Neural cell (in vitro differentiated cells): ENCODE measurements around the gene CTDSPL. TPM values are rescaled to one million over a fixed set of nuclear protein-coding genes. Genes with fewer than 3 reads are reported as not detected.

Experiments
- H2AFZ ChIP-seq: fragments of 200-600, 300-800 bp; sonication (generic), shearing (Covaris generic); 2 replicates; pipeline ENCODE4 v1.6.0; 2014; ENCODE audit warnings: low read depth, mild to moderate bottlenecking, antibody characterized with exemption, low read length, moderate library complexity
- H3F3A ChIP-seq: fragments of 200-600 bp; shearing (Covaris generic); 2 replicates; pipeline ENCODE4 v1.6.1; 2016; ENCODE audit warnings: mild to moderate bottlenecking, moderate library complexity, mixed read lengths, antibody characterized with exemption, low read length; ENCODE audit not compliant: insufficient read depth, poor library complexity, severe bottlenecking
- H3K27ac ChIP-seq: fragments of 200-600, 300-800 bp; sonication (generic), shearing (Covaris generic); 2 replicates; pipeline ENCODE4 v1.5.1; 2014; ENCODE audit warnings: mild to moderate bottlenecking, low read length, moderate library complexity
- H3K27me3 ChIP-seq: fragments of 300-800, 200-600 bp; sonication (generic), shearing (Covaris generic); 2 replicates; pipeline ENCODE4 v1.6.0; 2014; ENCODE audit warnings: mild to moderate bottlenecking, low read depth, low read length, moderate library complexity; ENCODE audit not compliant: insufficient read depth
- H3K36me3 ChIP-seq: fragments of 300-800, 200-600 bp; sonication (generic), shearing (Covaris generic); 2 replicates; pipeline ENCODE4 v1.5.1; 2014; ENCODE audit warnings: mild to moderate bottlenecking, antibody characterized with exemption, low read length, moderate library complexity; ENCODE audit not compliant: insufficient read depth
- H3K4me2 ChIP-seq: fragments of 300-800, 200-600 bp; sonication (generic), shearing (Covaris generic); 2 replicates; pipeline ENCODE4 v1.6.0; 2014; ENCODE audit warnings: mild to moderate bottlenecking, low read length
- H3K4me3 ChIP-seq: fragments of 300-800, 200-600 bp; sonication (generic), shearing (Covaris generic); 2 replicates; pipeline ENCODE4 v1.5.1; 2014; ENCODE audit warnings: mild to moderate bottlenecking, low read length, moderate library complexity
- H3K79me2 ChIP-seq: fragments of 200-600 bp; shearing (Covaris generic); replicated peaks from 2 replicates; pipeline ENCODE4 v1.6.0; 2014; ENCODE audit warnings: mild to moderate bottlenecking, low read length, moderate library complexity; ENCODE audit not compliant: insufficient read depth
- H3K9ac ChIP-seq: fragments of 300-800, 200-600 bp; sonication (generic), shearing (Covaris generic); 2 replicates; pipeline ENCODE4 v1.6.1; 2016; ENCODE audit warnings: mild to moderate bottlenecking, low read length, mixed read lengths
- H3K9me2 ChIP-seq: fragments of 200-600 bp; shearing (Covaris generic); 2 replicates; pipeline ENCODE4 v1.6.1; 2016; ENCODE audit warnings: mild to moderate bottlenecking, low read length, mixed read lengths; ENCODE audit not compliant: insufficient read depth
- H3K9me3 ChIP-seq: fragments of 200-600, 300-800 bp; sonication (generic), shearing (Covaris generic); 2 replicates; pipeline ENCODE4 v1.6.1; 2016; ENCODE audit warnings: mild to moderate bottlenecking, mixed run types, low read length, moderate library complexity, mixed read lengths
- H4K20me1 ChIP-seq: fragments of 200-600 bp; shearing (Covaris generic); 2 replicates; pipeline ENCODE4 v1.6.1; 2016; ENCODE audit warnings: mild to moderate bottlenecking, mixed run types; ENCODE audit not compliant: insufficient read depth
- EP300 ChIP-seq: fragments of 450-650 bp; conservative IDR thresholded peaks from 2 replicates; pipeline ENCODE4 v1.6.1; 2014; ENCODE audit warnings: antibody characterized with exemption, mild to moderate bottlenecking, moderate library complexity; ENCODE audit not compliant: poor library complexity, severe bottlenecking
- EZH2 ChIP-seq: fragments of 200-600, 300-800 bp; shearing (Covaris generic), sonication (generic); IDR thresholded peaks from 2 replicates; pipeline ENCODE4 v1.6.1; 2014; ENCODE audit warnings: antibody characterized with exemption, low read length, borderline replicate concordance, mild to moderate bottlenecking; ENCODE audit not compliant: insufficient read depth, poor library complexity, severe bottlenecking
- MXI1 ChIP-seq: fragments of 450-650 bp; conservative IDR thresholded peaks from 2 replicates; pipeline ENCODE4 v1.6.1; 2014; ENCODE audit warnings: antibody characterized with exemption, mild to moderate bottlenecking; ENCODE audit not compliant: poor library complexity, severe bottlenecking
- POLR2AphosphoS5 ChIP-seq: IDR thresholded peaks from 2 replicates; pipeline ENCODE4 v1.6.1; 2012
- RAD21 ChIP-seq: fragments of 450-650 bp; conservative IDR thresholded peaks from 2 replicates; pipeline ENCODE4 v1.6.1; 2014; ENCODE audit warnings: antibody characterized with exemption, mild to moderate bottlenecking, moderate library complexity
- SMC3 ChIP-seq: fragments of 450-650 bp; conservative IDR thresholded peaks from 2 replicates; pipeline ENCODE4 v1.6.1; 2014; ENCODE audit warnings: antibody characterized with exemption, mild to moderate bottlenecking, moderate library complexity; ENCODE audit not compliant: poor library complexity
- TAF1 ChIP-seq: IDR thresholded peaks from 2 replicates; pipeline ENCODE4 v1.6.1; 2012; ENCODE audit warnings: low read depth
- polyA plus RNA-seq: library from polyadenylated mRNA; depleted of rRNA; stranded (reverse); fragments of >200 nt; gene quantifications from 2 replicates; pipeline ENCODE4 v1.2.3, GENCODE V29; 2014
- TF ChIP-seq, protein P1 (sequence below): fragments of 450-650 bp; IDR thresholded peaks from 2 replicates; pipeline ENCODE4 v1.5.1; 2014; ENCODE audit warnings: antibody characterized with exemption, mild to moderate bottlenecking, moderate library complexity; ENCODE audit not compliant: poor library complexity, severe bottlenecking
- TF ChIP-seq, protein P2 (sequence below): IDR thresholded peaks from 2 replicates; pipeline ENCODE4 v1.6.1; 2012; ENCODE audit warnings: borderline replicate concordance

CTDSPL gene
- polyA plus RNA-seq, 1 donor from 2014 or later = 17.0 TPM

DNA sequence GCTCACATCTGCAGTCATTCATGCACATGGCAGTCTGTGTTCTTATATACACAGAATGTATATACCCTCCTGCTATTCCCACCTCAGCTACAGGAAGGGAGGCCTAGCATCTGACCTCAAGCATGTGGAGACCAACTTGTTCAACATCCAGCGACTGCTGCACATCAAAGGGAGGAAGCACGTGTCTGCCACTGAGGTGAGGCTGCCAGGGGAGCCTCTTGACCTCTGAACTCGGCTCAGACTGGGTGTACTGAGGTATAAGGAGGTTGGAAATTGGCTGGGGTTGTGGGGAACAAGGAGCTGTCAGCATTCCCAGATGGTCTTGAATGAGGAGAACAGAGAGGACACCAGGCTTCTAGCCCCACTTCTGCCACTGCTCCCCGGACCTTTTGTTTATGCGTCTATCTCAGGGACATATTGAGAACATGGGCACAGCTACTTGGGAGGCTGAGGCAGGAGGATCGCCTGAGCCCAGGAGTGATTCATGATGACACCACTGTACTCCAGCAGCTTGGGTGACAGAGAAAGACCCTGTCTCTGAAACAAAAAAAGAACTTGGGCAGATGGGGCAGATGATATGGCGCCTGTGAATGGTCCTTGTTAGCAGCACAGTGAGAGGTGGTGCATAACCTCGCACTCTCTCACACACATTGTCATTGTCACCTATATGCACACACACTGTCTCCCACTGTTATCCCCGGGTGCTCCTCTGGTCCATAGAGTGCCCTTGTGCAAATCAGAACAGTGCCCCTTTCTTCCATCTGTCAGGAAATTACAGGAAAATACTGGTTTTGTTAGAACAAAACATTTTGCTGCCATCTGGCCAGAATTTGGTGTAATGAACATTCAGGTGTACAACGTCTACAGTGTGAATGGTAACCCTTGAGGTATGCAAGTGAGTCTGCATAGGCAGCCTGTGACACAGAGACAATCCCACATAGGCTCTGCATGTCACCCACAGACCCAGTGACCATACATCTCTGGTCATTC, 134.3 kb downstream of the CTDSPL start:
- Histone ChIP-seq H3K9me3 (no peaks in the 10 kb centered on the region), H3K27me3 (peaks cover 3% of the 10 kb centered on the region), H4K20me1 (no peaks in the 10 kb centered on the region), H3K9me2 (no peaks in the 10 kb centered on the region), H3K9ac (no peak overlapping the region), H3K79me2 (no peaks in the 10 kb centered on the region), H3K4me3 (no peak overlapping the region), H3K27ac (no peak overlapping the region), H3K36me3 (no peaks in the 10 kb centered on the region), H2AFZ (no peak overlapping the region), H3F3A (no peaks in the 10 kb centered on the region), H3K4me2 (no peak overlapping the region)
- no peak for TF ChIP-seq SMC3
- TF ChIP-seq POLR2AphosphoS5 = no peak
- no peak for TF ChIP-seq EZH2
- TF ChIP-seq EP300 = no peak
- TF ChIP-seq MXI1 = no peak
- no peak for TF ChIP-seq TAF1
- TF ChIP-seq, protein P1, sequence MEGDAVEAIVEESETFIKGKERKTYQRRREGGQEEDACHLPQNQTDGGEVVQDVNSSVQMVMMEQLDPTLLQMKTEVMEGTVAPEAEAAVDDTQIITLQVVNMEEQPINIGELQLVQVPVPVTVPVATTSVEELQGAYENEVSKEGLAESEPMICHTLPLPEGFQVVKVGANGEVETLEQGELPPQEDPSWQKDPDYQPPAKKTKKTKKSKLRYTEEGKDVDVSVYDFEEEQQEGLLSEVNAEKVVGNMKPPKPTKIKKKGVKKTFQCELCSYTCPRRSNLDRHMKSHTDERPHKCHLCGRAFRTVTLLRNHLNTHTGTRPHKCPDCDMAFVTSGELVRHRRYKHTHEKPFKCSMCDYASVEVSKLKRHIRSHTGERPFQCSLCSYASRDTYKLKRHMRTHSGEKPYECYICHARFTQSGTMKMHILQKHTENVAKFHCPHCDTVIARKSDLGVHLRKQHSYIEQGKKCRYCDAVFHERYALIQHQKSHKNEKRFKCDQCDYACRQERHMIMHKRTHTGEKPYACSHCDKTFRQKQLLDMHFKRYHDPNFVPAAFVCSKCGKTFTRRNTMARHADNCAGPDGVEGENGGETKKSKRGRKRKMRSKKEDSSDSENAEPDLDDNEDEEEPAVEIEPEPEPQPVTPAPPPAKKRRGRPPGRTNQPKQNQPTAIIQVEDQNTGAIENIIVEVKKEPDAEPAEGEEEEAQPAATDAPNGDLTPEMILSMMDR = no peak
- no peak for TF ChIP-seq RAD21
- TF ChIP-seq, protein P2, sequence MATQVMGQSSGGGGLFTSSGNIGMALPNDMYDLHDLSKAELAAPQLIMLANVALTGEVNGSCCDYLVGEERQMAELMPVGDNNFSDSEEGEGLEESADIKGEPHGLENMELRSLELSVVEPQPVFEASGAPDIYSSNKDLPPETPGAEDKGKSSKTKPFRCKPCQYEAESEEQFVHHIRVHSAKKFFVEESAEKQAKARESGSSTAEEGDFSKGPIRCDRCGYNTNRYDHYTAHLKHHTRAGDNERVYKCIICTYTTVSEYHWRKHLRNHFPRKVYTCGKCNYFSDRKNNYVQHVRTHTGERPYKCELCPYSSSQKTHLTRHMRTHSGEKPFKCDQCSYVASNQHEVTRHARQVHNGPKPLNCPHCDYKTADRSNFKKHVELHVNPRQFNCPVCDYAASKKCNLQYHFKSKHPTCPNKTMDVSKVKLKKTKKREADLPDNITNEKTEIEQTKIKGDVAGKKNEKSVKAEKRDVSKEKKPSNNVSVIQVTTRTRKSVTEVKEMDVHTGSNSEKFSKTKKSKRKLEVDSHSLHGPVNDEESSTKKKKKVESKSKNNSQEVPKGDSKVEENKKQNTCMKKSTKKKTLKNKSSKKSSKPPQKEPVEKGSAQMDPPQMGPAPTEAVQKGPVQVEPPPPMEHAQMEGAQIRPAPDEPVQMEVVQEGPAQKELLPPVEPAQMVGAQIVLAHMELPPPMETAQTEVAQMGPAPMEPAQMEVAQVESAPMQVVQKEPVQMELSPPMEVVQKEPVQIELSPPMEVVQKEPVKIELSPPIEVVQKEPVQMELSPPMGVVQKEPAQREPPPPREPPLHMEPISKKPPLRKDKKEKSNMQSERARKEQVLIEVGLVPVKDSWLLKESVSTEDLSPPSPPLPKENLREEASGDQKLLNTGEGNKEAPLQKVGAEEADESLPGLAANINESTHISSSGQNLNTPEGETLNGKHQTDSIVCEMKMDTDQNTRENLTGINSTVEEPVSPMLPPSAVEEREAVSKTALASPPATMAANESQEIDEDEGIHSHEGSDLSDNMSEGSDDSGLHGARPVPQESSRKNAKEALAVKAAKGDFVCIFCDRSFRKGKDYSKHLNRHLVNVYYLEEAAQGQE = no peak

DNA sequence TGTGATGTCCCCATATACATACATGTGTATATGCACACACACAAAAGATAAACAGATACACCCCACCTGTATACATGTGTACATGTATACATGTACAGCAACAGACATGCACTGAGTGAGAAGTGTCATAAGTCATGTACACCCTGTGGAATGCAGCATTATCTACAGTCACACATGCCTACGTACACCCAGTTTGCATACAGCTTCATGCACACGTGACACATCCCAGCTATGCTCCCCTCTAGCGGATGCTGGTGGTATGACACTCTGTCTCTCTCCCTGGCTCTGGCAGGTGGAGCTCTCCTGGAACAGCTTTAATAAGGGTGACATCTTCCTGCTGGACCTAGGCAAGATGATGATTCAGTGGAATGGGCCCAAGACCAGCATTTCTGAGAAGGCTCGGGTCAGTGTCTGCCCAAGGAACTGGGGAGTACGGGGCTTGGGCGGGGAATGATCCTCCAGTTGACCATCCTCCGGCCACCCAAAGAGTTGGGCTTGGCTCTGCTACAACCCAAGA, 135.2 kb downstream of the CTDSPL start:
- Histone ChIP-seq H3F3A (no peaks in the 10 kb centered on the region), H3K9me3 (no peaks in the 10 kb centered on the region), H3K79me2 (no peaks in the 10 kb centered on the region), H2AFZ (no peak overlapping the region), H3K36me3 (no peaks in the 10 kb centered on the region), H3K4me2 (no peak overlapping the region), H3K9me2 (no peaks in the 10 kb centered on the region), H3K27me3 (peaks cover 3% of the 10 kb centered on the region), H3K27ac (no peak overlapping the region), H4K20me1 (no peaks in the 10 kb centered on the region), H3K9ac (no peak overlapping the region), H3K4me3 (no peak overlapping the region)
- TF ChIP-seq, protein P2 = no peak
- TF ChIP-seq TAF1 (no peak), SMC3 (peak; percentile 59), EP300 (no peak), RAD21 (peak; percentile 57)
- TF ChIP-seq, protein P1 = peak; percentile 78
